Posterior cingulate gyrus (tissue), 11 donors: ENCODE measurements around the gene U2SURP.
A peak's percentile ranks its signal among the peaks of the same experiment; 100 is the strongest.

Experiments used
- DNase-seq, 10 donors: peaks; one replicate each; pipeline versions ENCODE4 v3.0.0 to v3.0.0-alpha.2; 2020 to 2021; ENCODE audit warnings: mixed read lengths in 3 of 10
- intact Hi-C: fragments of 100-400 bp; cut with DNase I; formaldehyde crosslinking; loops from one replicate; pipeline ENCODE4 v1.15.1; 2023

The U2SURP gene

DNA sequence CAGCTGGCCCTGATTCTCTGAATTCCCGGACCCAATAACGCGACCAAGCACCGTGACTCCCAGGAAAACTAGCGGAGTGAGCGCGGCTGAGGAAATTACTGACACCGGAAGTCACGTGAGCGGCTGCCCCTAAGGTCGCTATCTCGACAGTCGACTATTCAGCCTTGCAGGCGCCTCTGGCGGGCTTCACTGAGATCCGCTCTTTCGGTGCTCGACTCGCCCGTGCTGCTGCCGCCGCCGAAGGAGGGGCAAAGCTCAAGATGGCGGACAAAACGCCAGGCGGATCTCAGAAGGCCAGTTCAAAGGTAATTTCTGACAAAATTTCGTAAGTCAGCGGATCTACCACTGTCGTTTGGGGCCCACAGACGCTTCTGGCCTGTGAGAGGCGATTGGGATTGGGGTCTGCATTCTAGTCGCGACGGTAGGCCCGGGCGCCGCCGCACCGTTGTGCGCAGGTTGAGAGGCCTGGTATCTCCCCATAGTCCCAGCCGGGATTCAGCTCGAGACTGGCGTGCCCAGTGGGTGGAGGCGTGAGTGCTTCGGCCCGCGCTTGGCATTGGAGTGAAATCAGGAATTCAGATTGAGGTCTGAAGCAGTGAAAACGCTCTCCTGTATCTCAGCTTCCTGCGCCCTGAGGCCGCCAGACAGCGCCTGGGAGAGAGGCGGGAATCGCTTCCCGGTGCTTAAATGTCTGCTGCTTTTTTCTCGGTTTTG is at the start of gene U2SURP:
TSS of gene U2SURP (plus strand) at position 202 of the 714 bp plus-strand sequence. CDS start at position 261, 59 bp downstream.
- DNase-seq, result peak; percentile 94 to 99 (median 97)
- intact Hi-C loops, result loop anchor here (2.0 kb wide), 1 partner anchor 423 kb away; the partner anchor contains the start of gene ATR

DNA sequence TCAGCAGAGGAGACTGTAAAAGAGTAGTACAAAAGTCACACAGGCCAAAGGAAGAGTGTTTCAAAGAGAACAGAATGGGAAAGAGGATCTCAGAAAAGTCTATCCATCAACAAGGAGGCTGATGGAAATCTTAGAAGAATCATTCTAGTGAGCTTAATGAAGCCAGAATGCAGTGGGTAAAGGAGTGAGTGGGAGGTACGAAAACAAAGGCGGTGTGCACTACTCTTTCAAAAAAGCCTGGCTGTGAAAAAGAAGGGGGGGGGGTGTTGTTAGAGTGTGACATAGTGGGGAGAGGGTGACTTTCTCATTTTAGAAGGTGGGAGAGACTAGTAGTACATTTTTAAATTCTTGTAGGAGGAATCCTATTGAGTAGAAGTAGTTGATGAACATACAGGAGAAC is 49.6 kb upstream of the U2SURP start:
- no peak for DNase-seq
- intact Hi-C loops, result no loop called here

DNA sequence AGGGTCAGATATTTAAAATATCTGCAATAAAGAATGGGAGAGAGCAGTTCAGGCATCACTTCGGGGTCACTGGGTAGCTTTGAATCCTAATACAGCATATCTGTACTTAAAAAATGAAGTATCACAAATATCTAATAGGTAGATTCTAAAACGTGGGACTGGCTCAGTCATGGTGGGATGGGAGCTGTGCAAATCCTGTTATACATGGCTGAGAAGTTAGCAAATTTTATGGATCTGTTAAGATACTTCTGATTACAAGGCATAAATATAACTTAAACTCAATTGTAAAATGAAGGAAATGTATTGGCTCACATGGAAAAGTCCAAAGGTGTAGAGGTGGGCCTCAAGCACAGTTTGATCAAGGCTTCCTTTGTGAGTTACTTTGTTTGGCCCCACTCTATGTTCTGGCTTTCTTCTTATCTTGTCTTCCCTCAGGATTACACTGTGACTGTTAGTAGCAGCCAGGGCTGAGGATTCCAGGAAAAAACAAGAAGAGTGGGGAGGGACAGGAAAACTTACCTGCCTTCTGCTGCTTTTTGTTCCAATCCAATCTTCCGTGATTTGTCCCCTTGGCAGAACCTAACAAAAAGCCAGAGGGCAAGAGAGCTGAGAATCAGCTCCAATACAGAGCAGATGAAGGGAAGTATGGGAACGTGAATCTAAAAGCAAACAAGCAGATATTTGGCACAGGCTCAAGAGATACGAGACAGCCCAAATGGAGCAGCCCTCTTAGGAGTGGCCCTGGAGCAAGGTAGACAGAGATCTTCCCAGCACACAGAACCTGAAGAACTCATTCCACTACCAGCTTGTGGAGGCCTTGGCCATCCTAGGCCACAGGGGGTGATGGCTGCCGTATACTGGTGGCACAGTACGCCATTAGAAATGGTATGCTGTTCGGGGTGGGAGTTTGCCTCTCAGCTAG is 48.8 kb upstream of the U2SURP start:
- no peak for DNase-seq
- intact Hi-C loops, result no loop called here

DNA sequence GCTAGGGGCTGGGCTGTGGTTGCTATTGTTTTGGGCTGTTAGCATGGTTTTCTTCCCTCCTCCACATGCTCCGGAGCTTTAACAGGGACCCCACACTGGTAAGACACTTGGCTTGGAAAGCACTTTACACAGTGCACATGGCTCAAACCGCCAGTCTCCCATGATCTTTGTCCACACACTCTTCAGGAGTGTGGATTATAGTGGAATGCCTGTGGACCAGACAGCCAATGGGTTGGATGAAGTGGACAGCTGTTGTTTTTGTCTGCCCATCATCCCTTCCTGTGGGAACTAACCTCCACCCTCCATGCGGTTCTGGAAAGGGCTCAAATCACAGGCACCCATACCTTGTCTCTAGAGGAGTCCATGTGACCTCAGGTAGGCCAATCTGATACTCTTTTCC is 47.9 kb upstream of the U2SURP start:
- DNase-seq, result no peak
- intact Hi-C loops, result no loop called here

DNA sequence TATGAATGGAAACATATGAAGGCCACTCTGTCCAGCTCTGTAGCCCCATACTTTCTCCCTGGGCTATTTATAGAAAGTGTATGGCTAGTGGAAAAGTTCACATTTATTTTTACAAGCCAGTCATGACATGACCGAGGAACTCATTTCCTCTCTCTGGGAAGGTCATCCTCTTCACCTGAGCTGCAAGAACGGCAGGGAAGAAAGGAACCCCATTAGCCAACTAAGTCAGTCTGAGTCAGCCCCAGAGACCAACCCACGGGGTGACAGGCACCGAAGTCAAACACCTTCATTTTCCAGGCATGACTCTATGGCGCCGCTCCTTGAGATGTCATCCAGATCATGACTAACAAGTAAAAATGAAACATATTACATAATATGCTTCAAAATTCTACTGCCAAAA is 42.7 kb upstream of the U2SURP start:
- DNase-seq, result no peak
- intact Hi-C loops, result no loop called here

DNA sequence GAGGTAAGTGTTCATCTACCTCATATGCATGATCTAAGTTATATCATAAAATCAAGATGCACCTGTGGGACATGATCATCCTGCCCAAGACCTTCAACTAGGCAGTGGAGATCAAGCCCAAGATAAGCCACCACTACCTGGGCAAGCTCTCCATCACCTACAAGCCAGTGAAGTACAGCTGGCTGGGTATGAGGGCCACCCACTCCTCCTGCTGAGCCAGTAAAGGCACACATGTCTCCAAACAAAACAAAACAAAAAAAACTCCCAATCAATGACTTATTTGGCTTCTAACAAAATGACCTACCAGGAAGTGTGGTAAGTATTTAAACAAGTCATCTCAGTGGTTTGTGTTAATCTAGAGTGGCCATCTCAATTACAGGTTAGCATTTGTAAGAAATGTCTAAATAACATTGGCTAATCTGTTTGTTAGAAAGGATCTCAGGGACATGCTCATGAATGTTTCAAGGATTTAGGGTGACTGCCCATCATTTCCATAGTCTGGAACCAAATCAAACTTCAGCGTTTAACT is 41.0 kb upstream of the U2SURP start:
- intact Hi-C loops, result no loop called here
- DNase-seq, result no peak

DNA sequence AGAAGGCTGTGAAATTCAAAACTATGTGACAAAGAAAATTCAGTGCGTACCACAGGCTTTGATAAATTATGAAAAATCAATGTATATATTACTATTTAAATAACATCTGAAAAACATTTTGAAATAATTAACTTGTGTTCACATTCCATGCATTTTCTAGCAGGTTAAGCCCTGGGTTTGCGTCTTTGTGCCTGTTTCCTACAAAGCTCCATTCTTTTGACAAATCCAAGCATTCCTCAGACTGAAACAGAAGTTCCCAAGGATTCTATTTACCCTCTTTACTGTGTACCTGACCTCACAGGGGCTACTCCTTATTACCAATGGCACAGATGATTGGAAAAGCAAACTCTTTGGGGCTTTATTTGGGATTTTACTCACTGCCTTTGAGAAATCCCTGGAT is 39.8 kb upstream of the U2SURP start:
- intact Hi-C loops, result no loop called here
- no peak for DNase-seq

DNA sequence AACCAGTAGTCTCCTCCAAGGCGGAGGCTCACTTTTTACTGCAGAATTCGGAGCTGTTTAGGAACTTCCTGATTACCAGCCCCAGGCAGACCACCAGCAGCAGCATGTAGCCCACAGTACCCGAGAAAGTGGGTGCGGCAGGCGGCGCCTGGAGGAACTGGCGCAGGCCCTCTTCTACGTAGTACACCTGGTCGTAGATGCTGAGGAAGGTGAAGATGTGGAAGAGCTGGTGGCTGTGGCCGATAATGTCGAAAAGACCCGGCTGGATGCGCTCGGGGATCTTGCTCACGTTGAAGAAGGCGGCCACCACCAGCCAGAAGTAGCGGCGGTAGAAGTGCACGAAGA is 39.2 kb upstream of the U2SURP start:
- DNase-seq, result no peak
- intact Hi-C loops, result no loop called here

DNA sequence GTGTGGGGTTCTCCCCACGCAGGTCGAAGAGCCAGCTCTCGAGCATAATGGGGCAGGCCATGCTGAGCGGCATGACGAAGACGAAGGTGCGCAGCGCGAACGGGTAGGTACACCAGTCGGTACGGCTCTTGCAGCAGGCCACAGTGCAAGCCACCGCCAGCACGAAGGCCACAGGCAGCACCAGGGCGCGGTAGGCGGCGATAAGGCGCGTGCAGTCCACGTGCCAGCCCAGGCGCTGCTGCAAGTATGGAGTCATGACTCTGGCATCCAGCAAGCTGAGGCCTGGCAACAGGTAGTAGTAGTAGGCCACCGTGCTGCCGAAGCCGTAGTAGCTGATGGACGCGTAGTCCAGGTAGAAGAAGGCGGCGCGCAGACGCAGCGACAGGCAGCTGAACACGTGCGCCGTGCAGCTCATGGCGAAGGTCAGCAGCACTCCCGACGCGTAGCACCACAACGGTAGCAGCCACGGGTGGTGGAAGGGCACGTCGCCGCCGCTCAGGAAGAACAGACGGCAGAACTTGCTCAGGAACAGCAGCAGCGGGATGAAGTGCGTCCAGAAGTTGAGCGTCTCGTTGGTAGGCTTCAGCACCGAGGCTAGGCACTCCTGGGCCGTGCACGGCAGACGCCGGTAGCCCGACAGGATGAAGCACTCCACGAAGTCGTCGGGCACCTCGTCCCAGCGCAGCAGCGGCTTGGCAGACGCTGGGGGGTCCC is 38.7 kb upstream of the U2SURP start:
- DNase-seq, result peak in 2 of 10 donors; percentile 75 to 81

DNA sequence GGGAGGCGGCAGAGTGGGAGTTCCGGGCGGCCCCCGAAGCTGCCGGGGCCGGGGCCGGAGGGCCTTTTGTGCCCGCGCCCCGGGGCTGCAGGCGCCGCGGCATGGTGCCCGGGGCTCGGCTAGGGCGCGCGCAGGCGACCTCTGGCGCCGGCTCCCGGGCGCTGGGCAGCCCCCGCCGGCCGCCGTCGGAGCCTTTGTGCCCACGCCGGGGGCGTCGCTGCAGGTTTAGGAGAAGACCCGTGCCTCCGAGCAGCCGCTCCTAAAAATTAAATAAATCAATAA is 38.2 kb upstream of the U2SURP start:
- intact Hi-C loops, result no loop called here
- DNase-seq, result no peak

More for the DNA sequence above, 38.7 kb upstream of the U2SURP start:
- intact Hi-C loops, result no loop called here

DNA sequence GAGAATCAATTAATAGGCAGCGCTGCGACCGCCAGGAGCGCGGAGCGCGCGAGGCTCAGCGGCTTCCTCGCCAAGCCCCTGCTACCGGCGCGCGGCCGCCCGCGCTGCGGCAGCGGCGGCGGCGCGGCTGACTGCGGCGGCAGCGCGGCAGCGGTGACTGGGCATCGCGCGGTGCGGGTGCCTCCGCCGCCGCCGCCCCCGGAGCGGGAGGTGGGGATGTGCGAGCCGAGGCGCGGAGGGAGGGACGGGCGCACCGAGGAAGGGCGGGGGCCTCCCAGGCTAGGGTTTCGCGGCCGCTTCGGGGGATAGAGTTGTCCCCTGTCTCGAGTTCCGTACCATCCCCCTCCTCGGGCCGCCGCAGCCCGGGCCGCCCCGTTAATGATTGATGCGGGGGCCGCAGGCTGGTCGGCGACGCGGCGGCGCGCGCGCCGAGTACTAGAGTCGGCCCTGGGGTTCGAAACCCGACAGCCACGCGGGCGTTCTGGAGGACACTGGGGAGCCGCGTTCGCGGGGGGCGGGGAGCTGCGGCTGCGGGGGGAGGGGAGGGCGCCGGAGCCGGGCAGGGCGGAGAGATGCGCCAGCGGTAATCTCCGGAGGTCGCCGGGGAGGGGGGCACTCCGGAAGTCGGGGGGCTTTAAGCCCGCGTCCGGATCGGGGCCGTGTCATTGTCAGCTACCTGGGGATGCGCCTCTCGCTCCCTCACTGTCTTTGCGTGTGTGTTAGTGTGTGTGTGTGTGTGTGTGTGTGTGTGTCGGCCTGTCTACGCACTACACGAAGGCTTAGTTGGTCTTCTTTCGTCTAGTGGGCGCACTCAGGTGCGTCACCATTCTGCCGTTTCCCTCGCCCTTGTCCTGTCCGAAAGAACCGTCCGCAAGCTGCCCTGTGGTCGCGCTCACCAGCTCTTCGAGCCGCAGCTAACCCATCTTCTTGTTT is 37.6 kb upstream of the U2SURP start, which contains the start of gene PAQR9:
TSS of gene PAQR9 (minus strand) at position 159 of the 933 bp plus-strand sequence. CDS start 338 bp downstream, outside the sequence.
- intact Hi-C loops, result no loop called here
- peak in 9 of 10 donors; percentile 19 to 92 (median 36) for DNase-seq

DNA sequence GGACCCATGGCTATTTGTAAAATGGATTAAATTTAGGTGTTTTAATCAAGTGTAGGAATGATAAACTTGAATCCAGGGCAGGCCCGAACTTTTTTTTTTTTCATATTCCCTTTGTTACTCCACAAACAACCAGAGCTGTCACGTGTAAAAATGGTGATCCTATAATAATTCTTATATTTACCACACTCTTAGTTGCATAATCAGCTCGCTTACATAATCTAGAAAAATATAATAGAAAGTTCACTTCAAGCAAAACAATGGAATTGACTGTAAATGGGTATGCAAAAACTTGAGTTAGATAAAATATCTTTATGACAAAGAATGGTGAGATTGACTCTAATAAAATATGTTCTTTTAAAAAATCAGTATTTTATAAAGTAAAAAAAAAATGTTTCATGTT is 35.8 kb upstream of the U2SURP start:
- intact Hi-C loops, result no loop called here
- DNase-seq, result no peak

DNA sequence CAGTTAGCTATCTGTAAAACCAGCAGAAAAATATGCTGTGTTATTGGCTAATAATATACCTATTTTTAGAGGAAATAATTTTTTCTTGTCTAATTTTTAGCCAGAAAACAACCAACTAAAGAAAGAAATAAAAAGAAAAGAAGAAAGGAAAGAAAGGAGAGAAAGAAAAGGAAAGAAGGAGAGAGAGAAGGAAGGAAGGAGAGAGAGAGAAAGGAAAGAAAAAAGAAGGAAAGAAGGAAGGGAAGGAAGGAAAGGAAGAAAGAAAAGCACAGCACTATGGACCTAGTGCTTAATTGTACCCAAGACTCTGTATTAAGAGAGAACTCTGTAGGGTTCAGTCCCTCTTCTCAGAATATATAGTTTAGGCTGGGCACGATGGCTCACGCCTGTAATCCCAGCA is 34.6 kb upstream of the U2SURP start:
- intact Hi-C loops, result no loop called here
- DNase-seq, result no peak

DNA sequence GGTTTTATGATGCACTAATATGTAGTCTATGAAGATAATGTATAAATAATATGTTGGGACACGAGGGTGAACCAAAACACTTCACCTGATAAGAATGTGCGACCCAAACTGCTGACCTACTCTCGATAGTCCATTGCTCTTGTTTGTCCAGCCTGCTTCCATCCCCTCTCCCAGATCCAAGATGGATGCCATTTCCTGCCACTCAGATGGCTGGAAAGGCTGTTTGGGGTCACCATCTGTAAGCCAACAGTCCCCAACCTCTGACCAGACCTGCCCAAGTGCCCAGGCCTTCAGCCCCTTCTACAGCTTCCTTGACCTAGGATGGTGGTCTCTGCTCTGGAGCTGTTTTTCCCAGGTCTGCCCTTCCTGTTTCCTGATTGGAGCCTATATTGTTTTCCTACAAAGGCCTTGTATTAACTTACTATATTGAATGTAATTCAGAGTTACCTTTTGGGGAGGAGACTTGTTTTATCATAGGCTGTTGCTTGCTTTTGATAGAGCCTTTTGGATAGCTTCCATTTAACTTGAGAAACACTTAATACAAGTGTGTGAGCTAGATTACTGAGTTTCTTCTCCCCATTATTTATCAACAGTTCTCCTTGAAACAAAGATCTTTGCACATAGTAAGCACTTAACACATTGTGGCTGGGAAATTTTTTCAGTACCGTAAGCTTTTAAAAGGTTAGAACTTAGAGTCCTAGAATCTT is 32.9 kb upstream of the U2SURP start:
- intact Hi-C loops, result no loop called here
- DNase-seq, result no peak

DNA sequence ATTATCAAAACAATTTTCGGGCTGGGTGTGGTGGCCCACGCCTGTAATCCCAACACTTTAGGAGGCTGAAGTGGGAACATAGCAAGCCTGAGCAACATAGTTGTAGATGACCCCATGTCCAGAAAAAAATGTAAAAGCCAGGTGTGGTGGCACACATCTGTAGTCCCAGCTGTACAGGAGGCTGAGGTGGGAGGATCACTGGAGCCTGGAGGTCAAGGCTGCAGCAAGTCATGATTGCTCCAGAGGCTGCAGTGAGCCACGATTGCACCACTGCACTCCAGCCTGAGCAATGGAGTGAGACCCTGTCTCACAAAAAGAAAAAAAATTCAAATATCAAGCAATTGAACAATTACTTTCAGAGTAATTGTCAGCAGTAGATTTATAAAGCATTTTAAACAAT is 29.9 kb upstream of the U2SURP start:
- no peak for DNase-seq
- intact Hi-C loops, result no loop called here

DNA sequence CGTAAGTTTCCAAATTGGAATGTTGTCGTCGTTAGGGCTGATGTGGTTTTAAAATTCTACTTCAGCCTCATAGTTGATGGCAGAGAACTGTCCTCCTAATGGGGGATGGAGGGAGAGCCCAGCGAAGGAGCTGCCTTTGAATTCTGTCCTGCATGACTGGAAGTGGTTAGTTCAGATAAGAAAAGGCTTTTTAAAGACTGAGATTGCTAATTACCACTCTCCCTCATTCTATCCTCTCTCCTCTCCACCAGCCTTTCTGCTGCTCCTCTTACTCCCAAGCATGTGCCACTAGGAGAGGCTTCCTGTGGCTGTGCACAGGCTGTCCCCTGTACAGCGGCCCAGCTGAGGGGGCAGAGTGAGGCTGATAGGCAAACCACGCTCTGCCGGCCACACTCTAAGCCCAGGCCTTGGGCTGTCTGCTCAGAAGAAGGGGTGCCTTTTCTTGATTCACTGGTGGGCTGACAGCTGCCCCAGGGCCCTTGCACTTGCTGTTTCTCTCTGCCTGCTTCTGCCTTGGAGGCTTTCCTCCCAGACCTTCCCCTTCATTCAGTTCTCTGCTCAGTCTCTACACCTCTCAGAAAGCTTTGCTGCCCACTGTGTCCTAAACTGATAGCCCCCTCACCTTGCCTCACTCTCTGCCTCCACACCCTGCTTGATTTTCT is 29.1 kb upstream of the U2SURP start:
- intact Hi-C loops, result no loop called here
- no peak for DNase-seq

DNA sequence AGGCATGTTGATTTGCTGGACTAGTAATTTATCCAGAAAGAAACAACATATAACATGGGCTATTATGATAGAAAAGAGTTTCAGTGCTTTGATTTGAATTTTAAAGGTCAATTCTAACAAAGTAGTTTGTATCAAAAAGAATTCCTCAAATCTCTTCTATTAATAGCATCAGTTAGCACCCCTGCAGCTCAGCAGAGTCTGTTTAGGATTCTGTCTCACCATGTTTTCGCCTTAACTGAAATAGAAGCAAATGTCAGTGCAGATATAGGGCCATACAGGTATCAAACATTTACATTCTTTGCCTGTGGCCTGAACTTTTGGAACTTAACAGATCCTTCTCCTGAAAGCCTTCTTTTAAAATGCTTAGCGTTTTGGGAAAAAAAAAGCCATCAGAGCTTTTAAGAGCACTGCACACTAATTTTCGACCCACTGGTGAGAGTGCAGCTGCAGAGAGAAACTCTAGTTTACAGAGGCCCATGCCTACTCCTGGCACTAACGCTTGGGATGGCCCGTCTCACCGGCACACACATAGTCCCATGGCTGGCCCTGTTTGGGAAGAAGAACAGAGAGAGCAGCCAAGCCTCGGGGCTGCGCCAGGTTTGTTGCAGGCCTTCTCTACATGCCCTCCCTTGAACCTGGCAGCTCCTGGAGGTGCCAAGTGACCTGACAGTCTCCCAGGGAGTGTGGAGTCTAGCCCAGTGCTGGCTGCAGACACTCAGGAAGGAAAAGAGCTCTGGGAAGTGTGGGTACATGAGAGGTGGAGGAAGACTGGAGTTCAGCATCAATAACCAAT is 28.0 kb upstream of the U2SURP start:
- peak in 4 of 10 donors; percentile 17 to 72 (median 46) for DNase-seq
- intact Hi-C loops, result no loop called here
